CD4-positive, alpha-beta T cell treated with Interleukin-2 at 100 ng/mL for 4 hours (primary cell): ENCODE results near the gene LRRC8A.
A peak's percentile ranks its signal among the peaks of the same experiment; 100 is the strongest.
"Not testable (repeated sequence)": the region's sequence is repeated elsewhere in the genome, so short reads cannot be mapped to it uniquely, and the experiment has no call there.

ENCODE experiments used
- DNase-seq: peaks from one replicate; pipeline ENCODE4 v3.0.0-alpha.2; 2020; ENCODE audit warnings: low spot score

The LRRC8A gene

GRCh38 chr9:128921881-128922763, 40.2 kb downstream of the LRRC8A start:
- no peak for DNase-seq

GRCh38 chr9:128923493-128923883, 41.6 kb downstream of the LRRC8A start:
- no peak for DNase-seq

- peak; percentile 63 for DNase-seq
Measured at GRCh38 chr9:128927731-128928411, 45.9 kb downstream of the LRRC8A start.

GRCh38 chr9:128928624-128929023, 46.7 kb downstream of the LRRC8A start:
- no peak for DNase-seq

- no peak for DNase-seq
Measured at GRCh38 chr9:128929560-128929959, 47.6 kb downstream of the LRRC8A start.

- DNase-seq, result no peak
Measured at GRCh38 chr9:128933731-128934130, 51.8 kb downstream of the LRRC8A start.

GRCh38 chr9:128936171-128936865, 54.4 kb downstream of the LRRC8A start:
- no peak for DNase-seq

- DNase-seq, result no peak
Measured at GRCh38 chr9:128937310-128938165, 55.6 kb downstream of the LRRC8A start.

- DNase-seq, result no peak
Measured at GRCh38 chr9:128940271-128940921, 58.5 kb downstream of the LRRC8A start.

- no peak for DNase-seq
Measured at GRCh38 chr9:128940946-128941755, 59.2 kb downstream of the LRRC8A start.

GRCh38 chr9:128943832-128944620, 62.1 kb downstream of the LRRC8A start:
- no peak for DNase-seq

- not testable (repeated sequence) for DNase-seq
Measured at GRCh38 chr9:128944966-128945365, 63.0 kb downstream of the LRRC8A start.

- DNase-seq, result no peak
Measured at GRCh38 chr9:128945798-128946501, 64.0 kb downstream of the LRRC8A start.

GRCh38 chr9:128946571-128947276, 64.8 kb downstream of the LRRC8A start:
- no peak for DNase-seq

GRCh38 chr9:128947277-128947526, 65.3 kb downstream of the LRRC8A start:
- no peak for DNase-seq

GRCh38 chr9:128947527-128948301, 65.8 kb downstream of the LRRC8A start, which contains the start of the genes DOLK and NUP188:
DOLK (minus strand) TSS chr9:128947603; CDS start chr9:128947303, 300 bp downstream.
NUP188 (plus strand) TSS chr9:128947699; CDS start chr9:128947720, 21 bp downstream.
- DNase-seq, result peak; percentile 97

- not testable (repeated sequence) for DNase-seq
Measured at GRCh38 chr9:128961403-128961802, 79.5 kb downstream of the LRRC8A start.
